ENCODE data around the gene TRABD.
A peak's percentile ranks its signal among the peaks of the same experiment; 100 is the strongest.

TRABD gene

GRCh38 chr22:50238755-50239154 is 53.0 kb downstream of the TRABD start:
- no peak for DNase-seq (ENCODE audit: low read depth, low spot score)

- no peak for DNase-seq (ENCODE audit: low read depth, low spot score)
Observed at GRCh38 chr22:50242406-50242949, 56.8 kb downstream of the TRABD start.

- no peak for DNase-seq (ENCODE audit: low read depth, low spot score)
Observed at GRCh38 chr22:50243685-50244419, 58.1 kb downstream of the TRABD start.

- DNase-seq (ENCODE audit: low read depth, low spot score), result peak; percentile 98
Observed at GRCh38 chr22:50244420-50245213, 58.9 kb downstream of the TRABD start, which contains the start of gene TUBGCP6. Gene TUBGCP6, minus strand, starts transcription at chr22:50245023. Its CDS starts 564 bp downstream, at chr22:50244459.

- peak; percentile 16 for DNase-seq (ENCODE audit: low read depth, low spot score)
Observed at GRCh38 chr22:50245214-50246072, 59.7 kb downstream of the TRABD start.

- no peak for DNase-seq (ENCODE audit: low read depth, low spot score)
Observed at GRCh38 chr22:50246242-50247175, 60.8 kb downstream of the TRABD start.

- DNase-seq (ENCODE audit: low read depth, low spot score), result peak; percentile 74
Observed at GRCh38 chr22:50247748-50248147, 62.0 kb downstream of the TRABD start.

- no peak for DNase-seq (ENCODE audit: low read depth, low spot score)
Observed at GRCh38 chr22:50248196-50249081, 62.7 kb downstream of the TRABD start.
